ENCODE results near the gene CNIH2.
"Not testable (repeated sequence)": the region's sequence is repeated elsewhere in the genome, so short reads cannot be mapped to it uniquely, and the experiment has no call there.

The CNIH2 gene

GRCh38 chr11:66277471-66278362 is at the start of gene CNIH2:
TSS of gene CNIH2 (plus strand) at chr11:66278175. CDS start at chr11:66278457, 282 bp downstream.
- DNase-seq (ENCODE audit: extremely low spot score, insufficient read length, low read depth) (no peak), FAIRE-seq (no peak)

DNA sequence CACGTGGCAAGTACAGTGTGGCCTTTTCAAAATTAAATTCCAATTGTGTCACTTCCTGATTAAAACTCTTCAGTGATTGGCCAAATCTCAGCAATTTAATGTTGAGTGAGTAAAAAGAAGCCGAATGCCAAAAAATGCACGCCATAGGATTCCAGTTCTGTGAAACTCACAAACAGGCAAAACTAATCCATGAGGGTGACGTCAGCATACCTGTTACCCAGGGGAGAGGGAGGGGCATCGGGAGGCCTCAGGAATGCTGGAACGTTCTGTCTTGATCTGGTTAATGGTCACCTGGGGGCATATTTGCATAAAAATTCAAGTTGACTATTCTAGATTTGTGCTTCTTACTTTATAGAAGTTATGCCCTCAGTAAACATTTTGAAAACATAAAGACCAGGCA is 49.5 kb upstream of the CNIH2 start:
- DNase-seq (ENCODE audit: extremely low spot score, insufficient read length, low read depth) (no peak), FAIRE-seq (no peak)

GRCh38 chr11:66230156-66230555 is 47.8 kb upstream of the CNIH2 start:
- DNase-seq (ENCODE audit: extremely low spot score, insufficient read length, low read depth): no peak
- no peak for FAIRE-seq

GRCh38 chr11:66230978-66231377 is 47.0 kb upstream of the CNIH2 start:
- FAIRE-seq (no peak), DNase-seq (ENCODE audit: extremely low spot score, insufficient read length, low read depth) (no peak)

DNA sequence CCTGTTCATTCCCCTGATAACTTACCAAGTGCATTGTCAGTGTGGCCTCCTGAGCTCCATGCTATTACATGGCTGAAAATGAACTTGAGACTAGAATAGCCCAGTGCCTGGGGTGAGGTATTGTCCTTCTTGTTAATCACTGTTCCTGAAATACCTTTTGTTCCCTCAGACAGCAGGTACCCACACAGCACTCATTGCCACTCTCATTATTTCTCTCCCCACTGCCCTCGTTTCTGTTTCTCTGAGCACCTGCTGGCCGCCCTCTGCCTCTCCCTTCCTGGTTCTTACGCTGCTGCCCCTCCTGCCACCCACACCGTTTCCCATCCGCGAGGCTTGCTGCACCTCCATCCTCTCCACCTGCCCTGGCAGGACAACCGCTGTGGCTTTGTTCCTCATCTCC is 46.4 kb upstream of the CNIH2 start:
- FAIRE-seq (no peak), DNase-seq (ENCODE audit: extremely low spot score, insufficient read length, low read depth) (no peak)

DNA sequence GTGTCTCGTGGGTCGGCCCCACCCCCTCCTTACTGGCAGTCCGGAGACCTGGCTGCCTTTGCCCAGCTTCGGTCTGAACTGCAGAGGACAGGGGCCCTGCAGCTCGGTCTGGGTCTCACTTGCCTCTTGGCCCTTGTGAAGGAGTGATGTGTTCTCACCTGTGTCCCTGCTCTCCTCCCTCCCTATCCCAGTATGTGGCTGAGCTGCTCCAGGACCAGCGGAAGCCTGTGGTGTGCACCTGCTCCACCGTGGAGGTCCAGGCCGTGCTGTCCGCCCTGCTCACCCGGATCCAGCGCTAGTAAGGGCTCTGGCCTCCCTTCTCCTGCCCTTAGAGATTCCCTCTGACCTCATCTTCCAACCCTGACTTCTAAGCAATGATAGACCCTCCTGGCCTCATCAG is 45.2 kb upstream of the CNIH2 start:
- DNase-seq (ENCODE audit: extremely low spot score, insufficient read length, low read depth): no peak
- no peak for FAIRE-seq

DNA sequence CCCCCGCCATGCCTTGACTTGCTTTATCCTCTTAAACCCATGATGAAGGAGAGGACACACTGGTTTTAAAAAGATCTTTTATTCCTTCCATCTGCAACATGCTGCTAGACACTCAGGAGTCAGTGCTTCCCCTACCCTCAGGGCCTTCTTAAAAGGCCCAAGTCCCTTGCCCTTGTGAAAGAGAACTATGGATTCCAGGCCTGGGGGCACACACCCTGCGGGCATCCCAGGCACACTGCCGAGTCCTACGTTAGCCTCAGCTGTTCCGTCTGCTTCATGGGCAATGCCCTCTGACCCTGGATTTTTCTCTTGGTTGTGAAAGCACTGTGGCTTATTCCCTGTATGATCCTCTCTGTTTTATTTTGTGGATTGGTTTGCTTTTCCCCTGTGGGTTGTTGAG is 44.7 kb upstream of the CNIH2 start:
- FAIRE-seq (no peak), DNase-seq (ENCODE audit: extremely low spot score, insufficient read length, low read depth) (no peak)

GRCh38 chr11:66235141-66235540 is 42.8 kb upstream of the CNIH2 start:
- FAIRE-seq (no peak), DNase-seq (ENCODE audit: extremely low spot score, insufficient read length, low read depth) (no peak)

DNA sequence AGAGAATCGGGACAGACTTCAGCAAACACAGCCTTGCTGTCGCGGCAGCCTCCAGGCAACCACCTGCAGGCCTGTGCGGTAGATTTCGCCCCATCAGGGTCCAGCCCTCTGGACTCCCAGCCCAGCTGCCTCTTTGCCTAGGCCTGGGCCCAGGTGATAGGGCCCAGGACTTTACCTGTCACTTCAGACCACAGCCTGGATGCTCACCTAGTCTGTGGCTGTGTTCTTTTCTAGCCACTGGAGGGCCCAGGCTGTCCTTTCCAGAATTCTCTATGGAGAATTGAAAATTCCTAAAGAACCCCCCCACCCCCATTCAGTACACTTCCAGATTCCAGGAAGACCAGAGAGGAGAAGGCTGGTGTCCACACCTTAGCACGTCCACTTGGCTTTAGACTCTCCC is 40.1 kb upstream of the CNIH2 start:
- DNase-seq (ENCODE audit: extremely low spot score, insufficient read length, low read depth) (no peak), FAIRE-seq (no peak)

- no peak for FAIRE-seq
- DNase-seq (ENCODE audit: extremely low spot score, insufficient read length, low read depth): no peak
Observed at GRCh38 chr11:66238786-66239413, 39.1 kb upstream of the CNIH2 start.

DNA sequence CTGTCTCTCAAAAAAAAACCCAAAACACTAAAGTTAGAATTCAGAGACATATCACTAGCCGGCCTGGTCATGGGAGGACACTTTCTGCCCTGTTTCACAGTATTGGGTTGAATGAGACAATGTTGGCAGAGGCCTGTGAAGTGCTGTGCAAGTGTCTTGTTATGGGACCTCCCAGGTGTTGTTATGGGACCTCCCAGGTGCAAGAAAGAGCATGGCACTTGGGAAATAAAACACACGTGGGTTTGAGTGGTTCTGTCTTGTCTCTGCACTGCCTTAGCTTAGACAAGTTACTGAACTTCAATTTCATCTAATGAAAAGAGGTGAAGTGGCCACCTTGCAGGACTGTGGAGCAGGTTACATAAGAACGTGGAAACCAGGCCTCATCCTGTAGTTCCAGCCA is 38.5 kb upstream of the CNIH2 start:
- FAIRE-seq: no peak
- DNase-seq (ENCODE audit: extremely low spot score, insufficient read length, low read depth): no peak

- FAIRE-seq: no peak
- no peak for DNase-seq (ENCODE audit: extremely low spot score, insufficient read length, low read depth)
Observed at GRCh38 chr11:66239998-66240780, 37.8 kb upstream of the CNIH2 start.

- FAIRE-seq: no peak
- DNase-seq (ENCODE audit: extremely low spot score, insufficient read length, low read depth): no peak
Observed at GRCh38 chr11:66240781-66241136, 37.2 kb upstream of the CNIH2 start.

- DNase-seq (ENCODE audit: extremely low spot score, insufficient read length, low read depth) (no peak), FAIRE-seq (no peak)
Observed at GRCh38 chr11:66242095-66242765, 35.7 kb upstream of the CNIH2 start.

- FAIRE-seq (no peak), DNase-seq (ENCODE audit: extremely low spot score, insufficient read length, low read depth) (no peak)
Observed at GRCh38 chr11:66243782-66244535, 34.0 kb upstream of the CNIH2 start.

- DNase-seq (ENCODE audit: extremely low spot score, insufficient read length, low read depth) (no peak), FAIRE-seq (no peak)
Observed at GRCh38 chr11:66247295-66247694, 30.7 kb upstream of the CNIH2 start.

GRCh38 chr11:66247801-66248200 is 30.2 kb upstream of the CNIH2 start:
- DNase-seq (ENCODE audit: extremely low spot score, insufficient read length, low read depth) (no peak), FAIRE-seq (no peak)

- no peak for FAIRE-seq
Observed at GRCh38 chr11:66248903-66249302, 29.1 kb upstream of the CNIH2 start.

GRCh38 chr11:66251809-66252208 is 26.2 kb upstream of the CNIH2 start:
- DNase-seq (ENCODE audit: extremely low spot score, insufficient read length, low read depth): no peak
- no peak for FAIRE-seq

More at GRCh38 chr11:66248903-66249302, 29.1 kb upstream of the CNIH2 start:
- DNase-seq (ENCODE audit: extremely low spot score, insufficient read length, low read depth): no peak

GRCh38 chr11:66253081-66253480 is 24.9 kb upstream of the CNIH2 start:
- FAIRE-seq; DNase-seq (ENCODE audit: extremely low spot score, insufficient read length, low read depth): not testable (repeated sequence)

Measured in GM18507 (cell line).